Measurements from ENCODE around the gene STARD7. TPM values are rescaled to one million over a fixed set of nuclear protein-coding genes. Genes with fewer than 3 reads are reported as not detected.

The STARD7 gene
- total and polyA plus RNA-seq, 10 of the 15 experiments (the other 5 are each of a cell fraction or from before 2014, with no cell fraction given) = 85.4 to 237 (median 153) TPM

DNA sequence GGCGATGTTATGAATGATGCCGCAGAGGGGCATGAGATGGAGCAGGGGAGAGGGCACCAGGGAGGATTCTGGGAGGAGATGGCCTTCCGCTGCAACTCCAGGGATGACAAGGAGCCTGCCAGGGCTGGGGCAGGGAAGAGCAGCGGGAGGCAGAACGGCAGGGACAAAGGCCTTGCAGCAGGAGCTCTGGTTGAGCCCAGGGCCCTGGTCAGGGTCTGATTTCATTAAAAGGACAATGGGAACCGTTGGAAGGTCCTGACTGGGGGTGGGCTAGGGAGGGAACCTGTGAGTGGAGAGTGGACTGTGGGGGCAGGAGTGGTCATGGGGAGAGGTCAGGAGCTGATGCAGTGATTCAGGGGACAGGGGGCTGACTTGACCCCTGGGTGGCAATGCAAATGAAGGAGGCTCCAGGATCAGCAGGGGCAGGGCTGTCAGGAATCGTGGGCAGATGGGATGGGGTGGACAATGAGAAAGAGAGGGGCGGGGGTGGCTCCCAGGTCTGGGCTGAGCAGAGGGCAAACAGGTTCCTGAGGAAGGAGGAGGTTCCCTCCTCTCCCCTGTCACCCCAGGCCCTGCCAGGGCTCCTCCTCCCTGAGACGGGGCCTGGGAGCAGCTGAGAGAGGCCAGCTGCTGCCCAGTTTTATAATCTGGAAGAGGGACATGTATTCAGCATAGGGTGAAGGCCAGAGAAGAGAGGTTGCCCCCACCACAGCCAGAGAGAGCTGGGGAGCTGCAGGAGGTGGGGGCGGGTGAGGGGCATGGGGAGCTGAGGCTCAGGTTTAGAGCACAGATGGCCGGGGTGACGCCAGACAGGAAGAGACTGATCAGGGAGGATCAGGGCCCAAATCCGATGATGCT is 56.1 kb downstream of the STARD7 start (continued):
- TF ChIP-seq, protein P1, sequence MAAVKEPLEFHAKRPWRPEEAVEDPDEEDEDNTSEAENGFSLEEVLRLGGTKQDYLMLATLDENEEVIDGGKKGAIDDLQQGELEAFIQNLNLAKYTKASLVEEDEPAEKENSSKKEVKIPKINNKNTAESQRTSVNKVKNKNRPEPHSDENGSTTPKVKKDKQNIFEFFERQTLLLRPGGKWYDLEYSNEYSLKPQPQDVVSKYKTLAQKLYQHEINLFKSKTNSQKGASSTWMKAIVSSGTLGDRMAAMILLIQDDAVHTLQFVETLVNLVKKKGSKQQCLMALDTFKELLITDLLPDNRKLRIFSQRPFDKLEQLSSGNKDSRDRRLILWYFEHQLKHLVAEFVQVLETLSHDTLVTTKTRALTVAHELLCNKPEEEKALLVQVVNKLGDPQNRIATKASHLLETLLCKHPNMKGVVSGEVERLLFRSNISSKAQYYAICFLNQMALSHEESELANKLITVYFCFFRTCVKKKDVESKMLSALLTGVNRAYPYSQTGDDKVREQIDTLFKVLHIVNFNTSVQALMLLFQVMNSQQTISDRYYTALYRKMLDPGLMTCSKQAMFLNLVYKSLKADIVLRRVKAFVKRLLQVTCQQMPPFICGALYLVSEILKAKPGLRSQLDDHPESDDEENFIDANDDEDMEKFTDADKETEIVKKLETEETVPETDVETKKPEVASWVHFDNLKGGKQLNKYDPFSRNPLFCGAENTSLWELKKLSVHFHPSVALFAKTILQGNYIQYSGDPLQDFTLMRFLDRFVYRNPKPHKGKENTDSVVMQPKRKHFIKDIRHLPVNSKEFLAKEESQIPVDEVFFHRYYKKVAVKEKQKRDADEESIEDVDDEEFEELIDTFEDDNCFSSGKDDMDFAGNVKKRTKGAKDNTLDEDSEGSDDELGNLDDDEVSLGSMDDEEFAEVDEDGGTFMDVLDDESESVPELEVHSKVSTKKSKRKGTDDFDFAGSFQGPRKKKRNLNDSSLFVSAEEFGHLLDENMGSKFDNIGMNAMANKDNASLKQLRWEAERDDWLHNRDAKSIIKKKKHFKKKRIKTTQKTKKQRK (IDR thresholded peaks at IDR 0.05; ENCODE audit: low read depth, low read length) = no peak

DNA sequence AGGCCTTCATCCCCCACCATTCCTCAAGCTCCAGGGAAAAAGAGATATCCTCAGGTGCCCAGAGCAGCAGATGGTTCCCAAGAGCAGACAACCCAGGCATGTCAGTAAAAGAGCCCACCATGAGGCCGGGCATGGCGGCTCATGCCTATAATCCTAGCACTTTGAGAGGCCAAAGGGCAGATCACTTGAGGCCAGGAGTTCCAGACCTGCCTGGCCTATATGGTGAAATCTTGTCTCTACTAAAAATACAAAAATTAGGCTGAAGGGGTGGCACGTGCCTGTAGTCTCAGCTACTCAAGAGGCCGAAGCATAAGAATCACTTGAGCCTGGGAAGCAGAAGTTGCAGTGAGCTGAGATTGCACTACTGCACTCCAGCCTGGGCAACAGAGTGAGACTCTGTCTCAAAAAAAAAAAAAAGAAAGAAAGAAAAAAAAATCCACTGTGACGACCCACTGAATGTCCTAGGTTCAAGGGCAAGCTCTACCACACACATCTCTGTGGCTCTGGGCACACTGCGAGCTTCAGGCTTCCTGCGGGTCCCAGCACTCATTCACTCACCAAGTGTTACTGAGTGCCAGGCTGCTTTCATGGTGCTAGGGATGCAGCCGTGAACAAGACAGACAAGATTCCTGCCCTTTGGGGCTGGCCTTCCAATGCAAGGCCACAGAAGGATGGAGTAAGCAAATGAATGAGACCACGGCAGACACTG is 56.9 kb downstream of the STARD7 start:
- Histone ChIP-seq H2AFZ (ENCODE audit: control insufficient read depth, low read depth, low read length) (no peak overlapping the region), H3K79me2 (ENCODE audit: control insufficient read depth, insufficient read depth, low read length) (no peaks in the 10 kb centered on the region; the same call in 1 of the 2 replicates), H4K20me1 (ENCODE audit: control insufficient read depth, insufficient read depth) (no peaks in the 10 kb centered on the region), H3K9ac (ENCODE audit: control insufficient read depth, insufficient read depth, low read length) (no peak overlapping the region), H3K4me3 (no peak overlapping the region), H3K27me3 (replicated peaks in 1 of 2; ENCODE audit: control insufficient read depth in 2 of 2, insufficient read depth in 2 of 2, low read length in 1 of 2) (no peaks in the 10 kb centered on the region), H3K27ac (ENCODE audit: control insufficient read depth, insufficient read depth) (no peak overlapping the region), H3K36me3 (ENCODE audit: control insufficient read depth in 2 of 2, insufficient read depth in 2 of 2, low read length in 1 of 2) (no peaks in the 10 kb centered on the region), H3K9me3 (replicated peaks; ENCODE audit: control insufficient read depth, insufficient read depth, low read length) (no peaks in the 10 kb centered on the region), H3K4me1 (ENCODE audit: control insufficient read depth, insufficient read depth, low read length) (peaks cover 36% of the 10 kb centered on the region), H3K4me2 (ENCODE audit: control insufficient read depth, insufficient read depth) (no peak overlapping the region)
- DNase-seq (ENCODE audit: low read depth, low spot score) (no peak), ATAC-seq (no peak), FAIRE-seq (no peak)
- ChIA-PET SMC1A (ENCODE audit: uncharacterized antibody, unreplicated experiment) (interaction anchor here (0.7 to 1.3 kb wide), 4 partner anchors 9 to 33 kb away, joined by 3 to 4 read pairs (median 3); no protein-coding TSS in a partner anchor), POLR2A (interaction anchor here (0.6 to 0.8 kb wide), 3 partner anchors 8 to 57 kb away, joined by 3 read pairs; partner anchors contain the start of gene STARD7), CTCF (interaction anchor here (0.6 to 1.6 kb wide), 4 partner anchors 9 to 39 kb away, joined by 3 to 4 read pairs (median 3); no protein-coding TSS in a partner anchor), RAD21 (ENCODE audit: unreplicated experiment) (interaction anchor here (0.6 to 2.0 kb wide), 5 partner anchors 11 to 22 kb away, joined by 3 to 9 read pairs (median 3); no protein-coding TSS in a partner anchor)
- intact Hi-C loops (cut with micrococcal nuclease; ENCODE audit: unreplicated experiment) = no loop called here
- TF ChIP-seq NR2C2 (IDR thresholded peaks at IDR 0.05; ENCODE audit: borderline replicate concordance, control insufficient read depth, insufficient read length, low read depth) = no peak
- TF ChIP-seq ZNF622 (IDR thresholded peaks at IDR 0.05) = no peak
- no peak for TF ChIP-seq ZZZ3 (IDR thresholded peaks at IDR 0.05; ENCODE audit: control insufficient read depth, insufficient read length, low read depth)
- no peak for TF ChIP-seq SPI1 (IDR thresholded peaks at IDR 0.05; ENCODE audit: borderline replicate concordance, insufficient read depth, low read depth, low read length)
- TF ChIP-seq TAF1 (IDR thresholded peaks at IDR 0.05; ENCODE audit: borderline replicate concordance, low read depth, low read length) = no peak
- no peak for TF ChIP-seq GATAD2B (conservative IDR thresholded peaks at IDR 0.05; ENCODE audit: low read depth)
- no peak for TF ChIP-seq IKZF2 (IDR thresholded peaks at IDR 0.05)
- no peak for TF ChIP-seq PAX5 (IDR thresholded peaks at IDR 0.05; ENCODE audit: borderline replicate concordance, low read depth, low read length)
- TF ChIP-seq POU2F2 (IDR thresholded peaks at IDR 0.05; ENCODE audit: borderline replicate concordance, low read depth, low read length) = no peak
- no peak for TF ChIP-seq MEF2B (IDR thresholded peaks at IDR 0.05; ENCODE audit: partially characterized antibody, poor library complexity, severe bottlenecking)
- no peak for TF ChIP-seq YY1 (IDR thresholded peaks at IDR 0.05; ENCODE audit: low read depth, low read length)
- TF ChIP-seq, protein P2, sequence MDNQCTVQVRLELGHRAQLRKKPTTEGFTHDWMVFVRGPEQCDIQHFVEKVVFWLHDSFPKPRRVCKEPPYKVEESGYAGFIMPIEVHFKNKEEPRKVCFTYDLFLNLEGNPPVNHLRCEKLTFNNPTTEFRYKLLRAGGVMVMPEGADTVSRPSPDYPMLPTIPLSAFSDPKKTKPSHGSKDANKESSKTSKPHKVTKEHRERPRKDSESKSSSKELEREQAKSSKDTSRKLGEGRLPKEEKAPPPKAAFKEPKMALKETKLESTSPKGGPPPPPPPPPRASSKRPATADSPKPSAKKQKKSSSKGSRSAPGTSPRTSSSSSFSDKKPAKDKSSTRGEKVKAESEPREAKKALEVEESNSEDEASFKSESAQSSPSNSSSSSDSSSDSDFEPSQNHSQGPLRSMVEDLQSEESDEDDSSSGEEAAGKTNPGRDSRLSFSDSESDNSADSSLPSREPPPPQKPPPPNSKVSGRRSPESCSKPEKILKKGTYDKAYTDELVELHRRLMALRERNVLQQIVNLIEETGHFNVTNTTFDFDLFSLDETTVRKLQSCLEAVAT (IDR thresholded peaks at IDR 0.05) = no peak
- no peak for TF ChIP-seq PAX8 (IDR thresholded peaks at IDR 0.05)
- WGBS (ENCODE audit: insufficient coverage, insufficient replicate concordance, low lambda C conversion rate, missing lambda C conversion rate) = 78% methylated on average over 9 of the region's 9 CpGs
- BruUV-seq (replicated peaks) = no TSS peak
- in situ Hi-C loops (cut with MboI) = no loop called here

All from GM12878 (cell line).